Vagina (tissue), 2 donors: ENCODE data around the gene PDXK. TPM values are rescaled to one million over a fixed set of nuclear protein-coding genes. Genes with fewer than 3 reads are reported as not detected.

Experiments
- DNase-seq, 2 donors: peaks; one replicate each; pipeline ENCODE4 v3.0.0-alpha.2; 2017; ENCODE audit errors: extremely low spot score in 2 of 2
- H3K27ac ChIP-seq: fragments of 200-600 bp; sonication (generic); one replicate; pipeline ENCODE4 v1.5.1; 2019
- H3K27me3 ChIP-seq: fragments of 200-600 bp; sonication (generic); one replicate; pipeline ENCODE4 v1.5.1; 2019
- H3K36me3 ChIP-seq, 2 donors: fragments of 200-600 bp; sonication (generic); one replicate each; pipeline ENCODE4 v1.5.1; 2017 to 2019
- H3K4me1 ChIP-seq: fragments of 200-600 bp; sonication (generic); one replicate; pipeline ENCODE4 v1.5.1; 2019
- H3K4me3 ChIP-seq, 2 donors: fragments of 200-600 bp; sonication (generic); 1 replicate in 1 of 2; 2 replicates in 1 of 2; pipeline ENCODE4 v1.5.1; 2016 to 2019
- H3K9me3 ChIP-seq: fragments of 200-600 bp; sonication (generic); one replicate; pipeline ENCODE4 v1.5.1; 2019
- POLR2A ChIP-seq, 2 donors: fragments of 450-650 bp; IDR thresholded peaks; one replicate each; pipeline ENCODE4 v1.6.1; 2017; ENCODE audit warnings: antibody characterized with exemption in 2 of 2, mild to moderate bottlenecking in 2 of 2, moderate library complexity in 2 of 2
- POLR2AphosphoS5 ChIP-seq, 2 donors: sonication (generic); formaldehyde crosslinking; IDR thresholded peaks; one replicate each; pipeline ENCODE4 v1.9.0; 2017; ENCODE audit warnings: antibody characterized with exemption in 2 of 2, mild to moderate bottlenecking in 2 of 2, low read depth in 1 of 2; ENCODE audit not compliant: insufficient read depth in 1 of 2
- intact Hi-C: fragments of 100-400 bp; cut with DNase I; formaldehyde crosslinking; loops from one replicate; pipeline ENCODE4 v1.15.1; 2023
- total RNA-seq: library from RNA; depleted of rRNA; stranded (reverse); fragments of >200 nt; gene quantifications from one replicate; pipeline ENCODE4 v1.2.3, GENCODE V29; 2016
- TF ChIP-seq, protein P1 (sequence below), 3 experiments: fragments of 450-650 bp in 2 of 3; fragments of 200-600 bp in 1 of 3; sonication (generic) in 1 of 3; IDR thresholded peaks; one replicate each; pipeline ENCODE4 v1.5.1; 2017 to 2019; ENCODE audit warnings: antibody characterized with exemption in 3 of 3, mild to moderate bottlenecking in 2 of 3, moderate library complexity in 2 of 3

The PDXK gene
- total RNA-seq, 1 donor from 2014 or later = 58.7 TPM

DNA sequence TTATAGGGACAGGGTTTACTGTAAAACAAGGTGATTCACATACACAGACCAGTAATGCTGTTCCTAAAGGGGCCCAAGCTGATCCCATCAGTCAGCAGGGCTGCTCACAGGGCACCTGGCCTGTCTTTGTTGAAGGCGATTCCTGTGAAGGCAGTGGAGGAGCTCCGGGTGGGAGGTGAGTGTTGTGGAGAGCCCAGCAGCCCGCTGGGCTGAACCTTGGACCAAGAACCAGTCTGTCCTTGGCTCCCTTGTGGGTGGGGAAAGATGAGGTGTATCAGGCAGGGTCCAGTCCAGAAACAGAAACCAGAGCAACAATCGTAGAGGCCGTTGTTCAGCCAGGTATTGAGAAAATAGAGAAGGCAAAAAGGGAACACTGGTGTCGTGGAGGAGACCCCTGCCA, 12.5 kb downstream of the PDXK start:
- TF ChIP-seq, protein P1, sequence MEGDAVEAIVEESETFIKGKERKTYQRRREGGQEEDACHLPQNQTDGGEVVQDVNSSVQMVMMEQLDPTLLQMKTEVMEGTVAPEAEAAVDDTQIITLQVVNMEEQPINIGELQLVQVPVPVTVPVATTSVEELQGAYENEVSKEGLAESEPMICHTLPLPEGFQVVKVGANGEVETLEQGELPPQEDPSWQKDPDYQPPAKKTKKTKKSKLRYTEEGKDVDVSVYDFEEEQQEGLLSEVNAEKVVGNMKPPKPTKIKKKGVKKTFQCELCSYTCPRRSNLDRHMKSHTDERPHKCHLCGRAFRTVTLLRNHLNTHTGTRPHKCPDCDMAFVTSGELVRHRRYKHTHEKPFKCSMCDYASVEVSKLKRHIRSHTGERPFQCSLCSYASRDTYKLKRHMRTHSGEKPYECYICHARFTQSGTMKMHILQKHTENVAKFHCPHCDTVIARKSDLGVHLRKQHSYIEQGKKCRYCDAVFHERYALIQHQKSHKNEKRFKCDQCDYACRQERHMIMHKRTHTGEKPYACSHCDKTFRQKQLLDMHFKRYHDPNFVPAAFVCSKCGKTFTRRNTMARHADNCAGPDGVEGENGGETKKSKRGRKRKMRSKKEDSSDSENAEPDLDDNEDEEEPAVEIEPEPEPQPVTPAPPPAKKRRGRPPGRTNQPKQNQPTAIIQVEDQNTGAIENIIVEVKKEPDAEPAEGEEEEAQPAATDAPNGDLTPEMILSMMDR (IDR thresholded peaks at IDR 0.05) = no peak
- TF ChIP-seq POLR2AphosphoS5 (IDR thresholded peaks at IDR 0.05; ENCODE audit: insufficient read depth in 1 of 2, low read depth in 1 of 2) = no peak
- no peak for TF ChIP-seq POLR2A (IDR thresholded peaks at IDR 0.05)
- H3K4me1 ChIP-seq = peaks cover 75% of the 10 kb centered on the region
- H3K27ac ChIP-seq = peak overlapping the region; percentile 58

DNA sequence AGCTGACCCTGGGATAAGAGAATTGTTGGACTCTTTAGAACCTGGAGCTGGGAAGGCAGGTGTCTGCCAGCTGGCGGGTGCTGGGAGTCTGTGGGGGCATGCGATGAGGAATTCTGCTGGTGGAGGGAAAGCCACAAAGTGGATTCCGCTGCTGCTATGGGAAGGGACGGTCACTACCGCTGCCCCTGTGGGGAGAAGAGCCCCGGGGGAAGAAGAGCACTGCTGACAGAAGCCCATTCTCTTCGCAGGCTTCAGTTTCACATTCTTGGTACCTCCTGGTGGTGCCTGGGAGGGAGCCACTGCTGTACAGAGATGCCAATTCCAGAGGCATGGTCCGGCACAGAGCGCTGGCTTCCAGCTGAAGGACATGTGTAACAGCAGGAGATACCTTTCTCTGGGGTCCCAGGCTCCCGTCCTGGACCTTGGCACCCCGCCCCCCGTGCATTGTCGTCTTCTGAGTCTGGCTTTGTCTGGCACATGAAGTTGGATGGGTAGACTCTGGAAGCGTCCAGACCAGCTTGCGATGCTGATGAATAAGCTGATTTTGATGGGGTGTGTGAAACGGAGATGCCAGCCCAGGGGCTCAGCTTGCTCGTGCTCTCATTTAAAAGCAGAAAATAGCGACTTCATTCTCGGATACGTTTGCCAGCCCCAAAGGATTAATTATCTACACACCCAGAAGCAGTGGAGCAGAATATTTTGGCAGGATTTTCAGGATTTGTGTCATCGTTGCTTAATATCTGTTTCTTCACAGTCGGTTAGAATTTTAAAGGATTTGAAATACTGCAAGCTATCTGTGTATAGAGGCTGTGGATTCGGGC, 13.2 kb downstream of the PDXK start:
- intact Hi-C loops = no loop called here
- DNase-seq = no peak
- Histone ChIP-seq H3K27ac (peak overlapping the region; percentile 58), H3K4me1 (peaks cover 69% of the 10 kb centered on the region), H3K36me3 (peaks cover 0 to 8% of the 10 kb centered on the region in 2 donors), H3K27me3 (no peaks in the 10 kb centered on the region), H3K4me3 (no peak overlapping the region), H3K9me3 (no peaks in the 10 kb centered on the region)
- TF ChIP-seq, protein P1 (IDR thresholded peaks at IDR 0.05) = no peak
- TF ChIP-seq POLR2AphosphoS5 (IDR thresholded peaks at IDR 0.05; ENCODE audit: insufficient read depth in 1 of 2, low read depth in 1 of 2) (no peak), POLR2A (IDR thresholded peaks at IDR 0.05) (no peak)

More for the DNA sequence above, 12.5 kb downstream of the PDXK start:
- Histone ChIP-seq H3K9me3 (no peaks in the 10 kb centered on the region), H3K4me3 (no peak overlapping the region), H3K27me3 (no peaks in the 10 kb centered on the region), H3K36me3 (peaks cover 0 to 8% of the 10 kb centered on the region in 2 donors)
- DNase-seq = no peak
- intact Hi-C loops = no loop called here

DNA sequence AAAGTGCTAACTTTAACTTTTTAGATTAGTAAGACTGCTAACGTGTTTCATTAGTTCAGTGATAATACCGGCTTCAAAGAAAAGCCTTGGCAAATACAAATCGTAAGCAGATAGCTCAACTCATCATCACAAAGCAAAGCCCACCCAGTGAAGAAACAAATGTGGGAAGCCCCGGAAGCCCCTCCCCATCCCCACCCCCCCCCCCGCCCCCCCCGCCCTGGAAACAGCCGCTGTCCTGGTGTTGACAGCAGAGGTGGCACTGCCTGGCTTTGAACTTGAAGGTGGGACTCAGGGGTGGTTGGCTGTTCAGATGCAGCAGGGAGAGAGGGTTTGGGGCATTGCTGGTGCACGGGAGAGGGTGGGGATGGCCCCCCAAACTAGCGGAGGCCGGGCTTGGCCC, 14.1 kb downstream of the PDXK start:
- H3K4me3 ChIP-seq = no peak overlapping the region
- H3K27ac ChIP-seq = peak overlapping the region; percentile 7
- TF ChIP-seq, protein P1 (IDR thresholded peaks at IDR 0.05) = no peak
- TF ChIP-seq POLR2AphosphoS5 (IDR thresholded peaks at IDR 0.05; ENCODE audit: insufficient read depth in 1 of 2, low read depth in 1 of 2) = no peak
- no peaks in the 10 kb centered on the region for H3K27me3 ChIP-seq
- H3K9me3 ChIP-seq = no peaks in the 10 kb centered on the region
- no peak for DNase-seq
- peaks cover 59% of the 10 kb centered on the region for H3K4me1 ChIP-seq
- intact Hi-C loops = no loop called here
- H3K36me3 ChIP-seq = peaks cover 0 to 8% of the 10 kb centered on the region in 2 donors

DNA sequence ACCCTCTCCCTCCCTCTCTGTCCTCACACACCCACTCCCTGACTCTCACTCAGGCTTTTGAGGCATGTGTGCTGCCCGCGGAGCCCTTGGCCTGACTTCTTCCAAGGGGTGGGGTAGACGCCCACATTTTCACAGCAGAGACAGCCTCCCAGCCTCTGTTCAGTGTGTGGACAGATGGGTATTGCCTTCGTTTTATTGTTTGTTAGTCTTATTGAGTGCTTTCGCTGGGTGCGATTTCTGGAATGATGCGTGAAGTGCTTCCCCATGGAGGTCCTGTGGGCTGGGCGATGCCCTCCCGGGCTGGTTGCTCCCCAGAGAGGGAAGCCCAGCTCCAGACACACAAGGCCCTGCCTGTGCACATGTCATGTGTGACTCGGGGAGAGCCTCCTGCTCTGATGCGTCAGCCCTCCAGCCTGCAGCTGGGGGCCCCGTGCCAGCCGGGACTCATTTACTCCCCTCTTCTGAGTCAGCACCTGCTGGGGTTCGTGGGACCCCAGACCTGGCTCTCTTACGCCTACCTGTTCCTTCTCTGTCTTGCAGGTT, 14.7 kb downstream of the PDXK start:
- no peak overlapping the region for H3K4me3 ChIP-seq
- DNase-seq = no peak
- peak in 1 of 2 donors; percentile 7 for TF ChIP-seq POLR2AphosphoS5 (IDR thresholded peaks at IDR 0.05; ENCODE audit: insufficient read depth in 1 of 2, low read depth in 1 of 2)
- TF ChIP-seq, protein P1 (IDR thresholded peaks at IDR 0.05) = no peak
- TF ChIP-seq POLR2A (IDR thresholded peaks at IDR 0.05) = no peak
- intact Hi-C loops = no loop called here
- peaks cover 54% of the 10 kb centered on the region for H3K4me1 ChIP-seq
- H3K9me3 ChIP-seq = no peaks in the 10 kb centered on the region
- peak overlapping the region; percentile 7 for H3K27ac ChIP-seq
- no peaks in the 10 kb centered on the region for H3K27me3 ChIP-seq
- peaks cover 0 to 8% of the 10 kb centered on the region in 2 donors for H3K36me3 ChIP-seq
